Activated T-cell treated with anti-CD3 and anti-CD28 coated beads for 24 hours (primary cell): ENCODE data around the gene CAMK1D.
"Not testable (repeated sequence)": the region's sequence is repeated elsewhere in the genome, so short reads cannot be mapped to it uniquely, and the experiment has no call there.

Source experiments
- DNase-seq: peaks from one replicate; pipeline ENCODE4 v3.0.0-alpha.2; 2020; ENCODE audit warnings: low read depth

The CAMK1D gene

GRCh38 chr10:12702215-12702770 is 352.9 kb downstream of the CAMK1D start:
- DNase-seq = no peak

GRCh38 chr10:12703126-12703525 is 353.8 kb downstream of the CAMK1D start:
- no peak for DNase-seq

GRCh38 chr10:12703813-12704212 is 354.5 kb downstream of the CAMK1D start:
- no peak for DNase-seq

GRCh38 chr10:12704488-12704887 is 355.1 kb downstream of the CAMK1D start:
- no peak for DNase-seq

GRCh38 chr10:12705943-12706342 is 356.6 kb downstream of the CAMK1D start:
- DNase-seq = no peak

- DNase-seq = peak; percentile 16
Measured at GRCh38 chr10:12707461-12708185, 358.3 kb downstream of the CAMK1D start.

- no peak for DNase-seq
Measured at GRCh38 chr10:12709000-12709401, 359.7 kb downstream of the CAMK1D start.

GRCh38 chr10:12709521-12709963 is 360.2 kb downstream of the CAMK1D start:
- no peak for DNase-seq

GRCh38 chr10:12710157-12710556 is 360.8 kb downstream of the CAMK1D start:
- DNase-seq = no peak

GRCh38 chr10:12710594-12711349 is 361.4 kb downstream of the CAMK1D start:
- peak; percentile 69 for DNase-seq

- no peak for DNase-seq
Measured at GRCh38 chr10:12711350-12711708, 362.0 kb downstream of the CAMK1D start.

GRCh38 chr10:12712293-12712983 is 363.1 kb downstream of the CAMK1D start:
- DNase-seq = no peak

- DNase-seq = not testable (repeated sequence)
Measured at GRCh38 chr10:12712984-12713316, 363.6 kb downstream of the CAMK1D start.

GRCh38 chr10:12716042-12716441 is 366.7 kb downstream of the CAMK1D start:
- DNase-seq = no peak

GRCh38 chr10:12717981-12718707 is 368.8 kb downstream of the CAMK1D start:
- no peak for DNase-seq

GRCh38 chr10:12719365-12719764 is 370.0 kb downstream of the CAMK1D start:
- no peak for DNase-seq

GRCh38 chr10:12720217-12720981 is 371.1 kb downstream of the CAMK1D start:
- DNase-seq = peak; percentile 14

GRCh38 chr10:12721334-12721733 is 372.0 kb downstream of the CAMK1D start:
- no peak for DNase-seq

- no peak for DNase-seq
Measured at GRCh38 chr10:12723220-12723619, 373.9 kb downstream of the CAMK1D start.

GRCh38 chr10:12724807-12725579 is 375.6 kb downstream of the CAMK1D start:
- no peak for DNase-seq

- DNase-seq = not testable (repeated sequence)
Measured at GRCh38 chr10:12725580-12725888, 376.2 kb downstream of the CAMK1D start.
